ENCODE data around the gene HHIPL1. TPM values are rescaled to one million over a fixed set of nuclear protein-coding genes. Genes with fewer than 3 reads are reported as not detected.

The HHIPL1 gene
- total and polyA plus RNA-seq, 2 experiments from 2014 or later, result 0.83 to 1.4 TPM

GRCh38 chr14:99668307-99669295 lies 23.7 kb downstream of the HHIPL1 start:
- Histone ChIP-seq H3K4me1 (ENCODE audit: insufficient read depth) (peaks cover 27% of the 10 kb centered on the region), H4K20me1 (ENCODE audit: insufficient read depth, poor library complexity, severe bottlenecking) (no peaks in the 10 kb centered on the region), H3K4me2 (no peak overlapping the region), H3K27me3 (no peaks in the 10 kb centered on the region), H3K9me3 (ENCODE audit: low read depth) (no peaks in the 10 kb centered on the region), H3K79me2 (no peaks in the 10 kb centered on the region), H3K36me3 (replicated peaks; ENCODE audit: insufficient read depth, low read depth) (no peaks in the 10 kb centered on the region), H2AFZ (no peak overlapping the region), H3K4me3 (no peak overlapping the region), H3K27ac (no peak overlapping the region), H3K9me2 (replicated peaks; ENCODE audit: insufficient read depth) (no peaks in the 10 kb centered on the region)
- TF ChIP-seq EZH2phosphoT487 (IDR thresholded peaks at IDR 0.05; ENCODE audit: low read depth, severe bottlenecking, unreplicated experiment) (no peak), CTCF (IDR thresholded peaks at IDR 0.05; ENCODE audit: poor library complexity) (no peak), EZH2 (IDR thresholded peaks at IDR 0.05; ENCODE audit: borderline replicate concordance) (no peak)
- DNase-seq (ENCODE audit: low spot score), result no peak
- WGBS (ENCODE audit: low lambda C conversion rate, missing lambda C conversion rate), result 87% methylated on average over 24 of the region's 27 CpGs

GRCh38 chr14:99670361-99671234 lies 25.7 kb downstream of the HHIPL1 start:
- no peak for TF ChIP-seq CTCF (IDR thresholded peaks at IDR 0.05; ENCODE audit: poor library complexity)
- TF ChIP-seq EZH2phosphoT487 (IDR thresholded peaks at IDR 0.05; ENCODE audit: low read depth, severe bottlenecking, unreplicated experiment), result no peak
- no peak for TF ChIP-seq EZH2 (IDR thresholded peaks at IDR 0.05; ENCODE audit: borderline replicate concordance)
- DNase-seq (ENCODE audit: low spot score), result no peak
- Histone ChIP-seq H3K4me2 (no peak overlapping the region), H3K36me3 (replicated peaks; ENCODE audit: insufficient read depth, low read depth) (no peaks in the 10 kb centered on the region), H4K20me1 (ENCODE audit: insufficient read depth, poor library complexity, severe bottlenecking) (no peaks in the 10 kb centered on the region), H3K9me3 (ENCODE audit: low read depth) (no peaks in the 10 kb centered on the region), H3K27me3 (no peaks in the 10 kb centered on the region), H3K9me2 (replicated peaks; ENCODE audit: insufficient read depth) (no peaks in the 10 kb centered on the region), H3K4me1 (ENCODE audit: insufficient read depth) (peaks cover 17% of the 10 kb centered on the region), H3K79me2 (no peaks in the 10 kb centered on the region), H3K27ac (peak overlapping the region; percentile 35), H3K4me3 (no peak overlapping the region), H2AFZ (no peak overlapping the region)
- 73% methylated on average over 14 of the region's 14 CpGs for WGBS (ENCODE audit: low lambda C conversion rate, missing lambda C conversion rate)

DNA sequence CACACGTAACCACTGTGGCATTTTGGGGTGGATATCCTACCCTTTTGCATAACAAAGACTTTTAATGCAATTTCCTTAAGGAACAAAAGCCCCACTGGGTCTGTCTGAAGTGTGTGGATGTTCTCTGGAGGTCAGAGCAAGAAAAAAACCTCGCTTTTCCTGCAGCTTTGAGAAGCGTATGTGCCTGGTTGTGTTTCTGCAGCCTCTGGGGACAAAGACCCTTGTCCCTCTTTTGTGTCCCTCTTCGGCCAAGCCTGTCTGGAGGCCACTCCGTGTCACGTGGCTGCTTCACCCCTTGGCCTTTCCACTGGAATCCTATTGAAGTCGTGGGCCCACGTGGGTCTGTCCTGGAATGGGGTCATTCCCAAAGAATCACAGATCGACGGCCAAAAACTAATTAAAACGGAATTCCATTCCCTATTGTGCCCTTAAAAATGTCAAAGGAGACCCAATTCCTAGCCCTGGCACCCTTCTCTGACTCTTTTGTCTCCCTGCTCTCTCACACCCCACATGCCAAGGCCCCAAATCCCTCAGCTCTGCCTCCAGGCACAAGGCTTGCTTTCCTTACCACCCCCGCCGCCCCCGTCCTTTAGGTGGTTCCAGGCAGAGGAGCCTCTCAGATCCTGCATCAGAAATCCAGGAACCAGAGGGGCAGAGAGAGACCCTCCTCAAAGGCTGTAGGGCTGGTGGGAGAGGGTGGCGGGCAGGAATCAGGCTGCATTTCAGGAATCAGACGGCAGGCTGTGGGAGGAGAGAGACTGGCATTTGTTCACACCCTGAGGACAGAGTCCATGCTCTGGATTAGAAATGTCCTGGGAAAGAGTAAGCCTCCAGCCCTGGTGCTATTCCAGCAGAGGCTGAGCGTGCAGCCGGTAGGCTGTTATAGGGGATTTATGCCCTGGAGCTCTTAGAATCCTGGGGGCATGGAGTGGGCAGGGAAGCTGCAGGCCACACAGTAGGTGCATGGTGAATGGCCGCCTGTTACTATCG lies 26.6 kb downstream of the HHIPL1 start:
- Histone ChIP-seq H3K4me3 (no peak overlapping the region), H3K4me1 (ENCODE audit: insufficient read depth) (peaks cover 17% of the 10 kb centered on the region), H3K79me2 (no peaks in the 10 kb centered on the region), H2AFZ (no peak overlapping the region), H3K9me3 (ENCODE audit: low read depth) (no peaks in the 10 kb centered on the region), H3K27me3 (no peaks in the 10 kb centered on the region), H4K20me1 (ENCODE audit: insufficient read depth, poor library complexity, severe bottlenecking) (no peaks in the 10 kb centered on the region), H3K27ac (peak overlapping the region; percentile 35), H3K36me3 (replicated peaks; ENCODE audit: insufficient read depth, low read depth) (no peaks in the 10 kb centered on the region), H3K9me2 (replicated peaks; ENCODE audit: insufficient read depth) (no peaks in the 10 kb centered on the region), H3K4me2 (peak overlapping the region; percentile 2)
- 65% methylated on average over 20 of the region's 20 CpGs for whole genome bisulfite sequencing (ENCODE audit: low lambda C conversion rate, missing lambda C conversion rate)
- no peak for TF ChIP-seq CTCF (IDR thresholded peaks at IDR 0.05; ENCODE audit: poor library complexity)
- TF ChIP-seq EZH2phosphoT487 (IDR thresholded peaks at IDR 0.05; ENCODE audit: low read depth, severe bottlenecking, unreplicated experiment), result no peak
- no peak for TF ChIP-seq EZH2 (IDR thresholded peaks at IDR 0.05; ENCODE audit: borderline replicate concordance)
- DNase-seq (ENCODE audit: low spot score), result peak; percentile 57
